C4-2B (cell line): ENCODE results near the gene RASL12.
A peak's percentile ranks its signal among the peaks of the same experiment; 100 is the strongest.

ENCODE experiments used
- ZFX ChIP-seq: fragments of 450-650 bp; IDR thresholded peaks from 2 replicates; pipeline ENCODE4 v1.6.1; 2017
- TF ChIP-seq, protein P1 (sequence below): fragments of 450-650 bp; conservative IDR thresholded peaks from 2 replicates; pipeline ENCODE4 v1.5.1; 2017; ENCODE audit warnings: mild to moderate bottlenecking

DNA sequence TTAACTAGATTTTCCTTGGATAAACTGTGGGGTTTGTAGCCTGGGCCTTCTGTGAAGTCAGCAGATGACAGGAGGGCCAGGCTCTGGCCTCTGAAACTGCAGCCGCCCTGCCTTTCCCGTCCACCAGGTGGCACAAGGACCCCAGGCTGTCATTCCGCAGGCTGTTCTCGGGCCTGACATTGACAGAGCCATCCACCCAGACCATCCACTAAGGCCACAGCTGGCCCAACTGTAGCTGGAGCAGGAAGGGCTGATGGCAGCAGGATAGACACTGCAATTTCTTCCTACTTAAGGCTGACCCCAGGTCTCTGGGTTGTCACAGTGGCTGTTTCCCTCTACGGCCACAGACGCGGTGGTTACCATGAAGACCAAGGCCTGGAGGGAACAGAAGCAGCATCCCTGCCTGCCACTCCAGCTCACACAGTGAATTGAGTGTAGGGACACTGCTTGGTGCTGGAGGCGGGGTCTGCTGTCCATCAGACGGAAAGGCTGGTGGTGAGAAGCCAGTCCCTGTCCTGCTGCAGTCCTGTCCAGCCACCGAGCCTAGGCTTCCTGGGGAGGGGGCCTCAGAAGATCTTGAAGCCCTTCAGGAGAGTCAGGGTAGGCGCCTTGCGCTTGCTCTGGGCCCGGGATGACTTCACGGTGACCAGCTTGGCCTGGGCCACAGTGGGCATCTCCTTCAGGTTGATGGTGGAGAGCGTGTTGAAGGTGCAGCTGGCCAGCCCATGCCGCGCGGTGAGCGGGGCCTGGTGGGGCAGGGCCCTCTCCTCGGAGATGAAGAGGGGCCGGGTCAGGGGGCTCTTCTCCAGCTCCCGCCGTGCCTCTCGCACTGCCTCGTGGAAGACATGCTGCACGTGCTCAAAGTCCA lies 13.2 kb downstream of the RASL12 start:
- TF ChIP-seq, protein P1, sequence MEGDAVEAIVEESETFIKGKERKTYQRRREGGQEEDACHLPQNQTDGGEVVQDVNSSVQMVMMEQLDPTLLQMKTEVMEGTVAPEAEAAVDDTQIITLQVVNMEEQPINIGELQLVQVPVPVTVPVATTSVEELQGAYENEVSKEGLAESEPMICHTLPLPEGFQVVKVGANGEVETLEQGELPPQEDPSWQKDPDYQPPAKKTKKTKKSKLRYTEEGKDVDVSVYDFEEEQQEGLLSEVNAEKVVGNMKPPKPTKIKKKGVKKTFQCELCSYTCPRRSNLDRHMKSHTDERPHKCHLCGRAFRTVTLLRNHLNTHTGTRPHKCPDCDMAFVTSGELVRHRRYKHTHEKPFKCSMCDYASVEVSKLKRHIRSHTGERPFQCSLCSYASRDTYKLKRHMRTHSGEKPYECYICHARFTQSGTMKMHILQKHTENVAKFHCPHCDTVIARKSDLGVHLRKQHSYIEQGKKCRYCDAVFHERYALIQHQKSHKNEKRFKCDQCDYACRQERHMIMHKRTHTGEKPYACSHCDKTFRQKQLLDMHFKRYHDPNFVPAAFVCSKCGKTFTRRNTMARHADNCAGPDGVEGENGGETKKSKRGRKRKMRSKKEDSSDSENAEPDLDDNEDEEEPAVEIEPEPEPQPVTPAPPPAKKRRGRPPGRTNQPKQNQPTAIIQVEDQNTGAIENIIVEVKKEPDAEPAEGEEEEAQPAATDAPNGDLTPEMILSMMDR, result peak; percentile 94
- TF ChIP-seq ZFX, result no peak
